SK-N-SH (cell line): ENCODE results near the gene ITGAE.

Experiments
- ELF1 ChIP-seq: IDR thresholded peaks from 2 replicates; pipeline ENCODE4 v1.4.0; 2012
- EP300 ChIP-seq, 2 experiments: IDR thresholded peaks; 2 replicates each; pipeline versions ENCODE4 v1.4.0 to v1.6.1; 2012; ENCODE audit warnings: borderline replicate concordance in 1 of 2, low read depth in 1 of 2, low read length in 1 of 2
- FOXJ3 ChIP-seq: sonication (generic); formaldehyde crosslinking; IDR thresholded peaks from 2 replicates; pipeline ENCODE4 v1.5.1; 2020; ENCODE audit warnings: mild to moderate bottlenecking, missing genetic modification reagents
- GABPA ChIP-seq: IDR thresholded peaks from 2 replicates; pipeline ENCODE4 v1.4.0; 2012; ENCODE audit warnings: low read depth, mild to moderate bottlenecking
- MAX ChIP-seq: IDR thresholded peaks from 2 replicates; pipeline ENCODE4 v1.4.0; 2012; ENCODE audit warnings: low read depth
- MEF2A ChIP-seq: IDR thresholded peaks from 2 replicates; pipeline ENCODE4 v1.4.0; 2012; ENCODE audit warnings: low read depth, borderline replicate concordance
- MXI1 ChIP-seq: IDR thresholded peaks from 2 replicates; pipeline ENCODE4 v1.6.1; 2012; ENCODE audit warnings: mild to moderate bottlenecking, low read depth, low read length, improper control_type of control experiment
- POLR2AphosphoS5 ChIP-seq: IDR thresholded peaks from 2 replicates; pipeline ENCODE4 v1.6.1; 2012; ENCODE audit warnings: low read depth, low read length
- RAD21 ChIP-seq: IDR thresholded peaks from 2 replicates; pipeline ENCODE4 v1.6.1; 2012; ENCODE audit warnings: mild to moderate bottlenecking, low read length
- RCOR1 ChIP-seq: fragments of 150-350 bp; IDR thresholded peaks from 2 replicates; pipeline ENCODE4 v1.6.1; 2017; ENCODE audit warnings: antibody characterized with exemption, low read length
- TAF1 ChIP-seq: IDR thresholded peaks from 2 replicates; pipeline ENCODE4 v1.6.1; 2012; ENCODE audit warnings: low read depth, mild to moderate bottlenecking, low read length, moderate library complexity, borderline replicate concordance
- TCF12 ChIP-seq: IDR thresholded peaks from 2 replicates; pipeline ENCODE4 v1.4.0; 2012
- TEAD4 ChIP-seq: IDR thresholded peaks from 2 replicates; pipeline ENCODE4 v1.4.0; 2012; ENCODE audit warnings: mild to moderate bottlenecking, borderline replicate concordance; ENCODE audit not compliant: insufficient read depth
- TF ChIP-seq, protein P1 (sequence below): fragments of 200-600 bp; sonication (generic); IDR thresholded peaks from 2 replicates; pipeline ENCODE4 v1.6.1; 2017; ENCODE audit warnings: antibody characterized with exemption, mild to moderate bottlenecking, moderate library complexity

- TF ChIP-seq, protein P1, sequence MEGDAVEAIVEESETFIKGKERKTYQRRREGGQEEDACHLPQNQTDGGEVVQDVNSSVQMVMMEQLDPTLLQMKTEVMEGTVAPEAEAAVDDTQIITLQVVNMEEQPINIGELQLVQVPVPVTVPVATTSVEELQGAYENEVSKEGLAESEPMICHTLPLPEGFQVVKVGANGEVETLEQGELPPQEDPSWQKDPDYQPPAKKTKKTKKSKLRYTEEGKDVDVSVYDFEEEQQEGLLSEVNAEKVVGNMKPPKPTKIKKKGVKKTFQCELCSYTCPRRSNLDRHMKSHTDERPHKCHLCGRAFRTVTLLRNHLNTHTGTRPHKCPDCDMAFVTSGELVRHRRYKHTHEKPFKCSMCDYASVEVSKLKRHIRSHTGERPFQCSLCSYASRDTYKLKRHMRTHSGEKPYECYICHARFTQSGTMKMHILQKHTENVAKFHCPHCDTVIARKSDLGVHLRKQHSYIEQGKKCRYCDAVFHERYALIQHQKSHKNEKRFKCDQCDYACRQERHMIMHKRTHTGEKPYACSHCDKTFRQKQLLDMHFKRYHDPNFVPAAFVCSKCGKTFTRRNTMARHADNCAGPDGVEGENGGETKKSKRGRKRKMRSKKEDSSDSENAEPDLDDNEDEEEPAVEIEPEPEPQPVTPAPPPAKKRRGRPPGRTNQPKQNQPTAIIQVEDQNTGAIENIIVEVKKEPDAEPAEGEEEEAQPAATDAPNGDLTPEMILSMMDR, result no peak
- no peak for TF ChIP-seq TCF12
- no peak for TF ChIP-seq MEF2A
- no peak for TF ChIP-seq MAX
- TF ChIP-seq RCOR1, result no peak
- no peak for TF ChIP-seq GABPA
- TF ChIP-seq EP300 (IDR thresholded peaks at IDR 0.05; ENCODE audit: borderline replicate concordance in 1 of 2, low read depth in 1 of 2, low read length in 1 of 2), result no peak
- no peak for TF ChIP-seq POLR2AphosphoS5
- TF ChIP-seq RAD21, result no peak
- TF ChIP-seq MXI1, result no peak
- no peak for TF ChIP-seq ELF1
- TF ChIP-seq FOXJ3 (CRISPR knock-in tag), result no peak
- no peak for TF ChIP-seq TEAD4
- no peak for TF ChIP-seq TAF1
These were observed 128.4 kb downstream of the ITGAE start for GRCh38 chr17:3672571-3672970.
